HCT116 (cell line): Measurements from ENCODE around the gene AFDN. TPM values are rescaled to one million over a fixed set of nuclear protein-coding genes. Genes with fewer than 3 reads are reported as not detected.

Source experiments
- ATAC-seq: fragments of 200-7000 bp; cut with Tn5 transposase; 2 replicates; pipeline ENCODE4 v1.9.1; 2020; ENCODE audit warnings: mild to moderate bottlenecking, moderate library complexity
- BruUV-seq: library from RNA; stranded (reverse); fragments of 400-500 nt; replicated peaks from 2 replicates; lab custom pipeline; 2021; lab: Mats Ljungman, UMichigan
- CTCF ChIA-PET: fragments of 300-600 bp; sonication (Branson Sonifier 250); formaldehyde crosslinking; loops from one replicate; lab custom pipeline; 2021; ENCODE audit warnings: antibody characterized with exemption; lab: Charles Lee
- POLR2A ChIA-PET: fragments of 300-600, 350-600 bp; sonication (Branson Sonifier 250); formaldehyde crosslinking; loops from one replicate; lab custom pipeline; 2021; ENCODE audit warnings: antibody characterized with exemption; lab: Charles Lee
- RAD21 ChIA-PET, 2 experiments: fragments of 300-600 bp; sonication (Branson Sonifier 250); formaldehyde crosslinking; loops; one replicate each; lab custom pipeline; 2023; ENCODE audit warnings: low total read pairs in 2 of 2; ENCODE audit not compliant: uncharacterized antibody in 2 of 2, unreplicated experiment in 2 of 2, low non-redundant PET in 1 of 2; lab: Charles Lee
- DNase-seq: peaks from one replicate; pipeline ENCODE4 v3.0.0-alpha.2; 2010; ENCODE audit warnings: low read depth, low spot score
- H2AFZ ChIP-seq: fragments of 200-600 bp; shearing (Covaris generic), sonication (generic); 2 replicates; pipeline ENCODE4 v1.6.1; 2017; ENCODE audit warnings: low read depth, mixed run types, mixed read lengths, antibody characterized with exemption, low read length; ENCODE audit not compliant: poor library complexity, severe bottlenecking
- H3K27ac ChIP-seq: 2 replicates; pipeline ENCODE4 v1.5.1; 2012; ENCODE audit warnings: low read depth, low read length
- H3K27me3 ChIP-seq: fragments of 200-600 bp; sonication (generic); 2 replicates; pipeline ENCODE4 v1.6.1; 2016; ENCODE audit warnings: mixed run types, low read length, mixed read lengths; ENCODE audit not compliant: insufficient read depth
- H3K36me3 ChIP-seq, 2 experiments: fragments of 200-500 bp in 1 of 2; fragments of 200-600 bp in 1 of 2; sonication (Bioruptor generic) in 1 of 2; sonication (generic) in 1 of 2; 2 replicates each; pipeline versions ENCODE4 v1.5.1 to v1.6.1; 2014 to 2016; ENCODE audit warnings: low read length in 2 of 2, inconsistent platforms in 1 of 2, mixed read lengths in 1 of 2, mixed run types in 1 of 2; ENCODE audit not compliant: insufficient read depth in 2 of 2, control insufficient read depth in 1 of 2
- H3K4me1 ChIP-seq, 2 experiments: fragments of 200-600 bp in 1 of 2; sonication (generic) in 1 of 2; 2 replicates each; pipeline versions ENCODE4 v1.5.1 to v1.6.1; 2012 to 2017; ENCODE audit warnings: low read length in 2 of 2, inconsistent platforms in 1 of 2, mild to moderate bottlenecking in 1 of 2, mixed read lengths in 1 of 2, mixed run types in 1 of 2, moderate library complexity in 1 of 2; ENCODE audit not compliant: insufficient read depth in 2 of 2, control insufficient read depth in 1 of 2
- H3K4me2 ChIP-seq: fragments of 200-600 bp; sonication (generic); 2 replicates; pipeline ENCODE4 v1.6.1; 2017; ENCODE audit warnings: mixed run types, low read length, mixed read lengths
- H3K4me3 ChIP-seq, 2 experiments: fragments of 200-600 bp in 1 of 2; sonication (generic) in 1 of 2; replicated peaks in 1 of 2; 2 replicates each; pipeline ENCODE4 v1.5.1; 2011 to 2016; ENCODE audit warnings: low read length in 2 of 2, control low read depth in 1 of 2, low read depth in 1 of 2, mild to moderate bottlenecking in 1 of 2, mixed read lengths in 1 of 2, mixed run types in 1 of 2
- H3K79me2 ChIP-seq: fragments of 200-600 bp; sonication (generic); 2 replicates; pipeline ENCODE4 v1.6.1; 2017; ENCODE audit warnings: mild to moderate bottlenecking, mixed run types, low read length, moderate library complexity, mixed read lengths; ENCODE audit not compliant: insufficient read depth
- H3K9ac ChIP-seq: fragments of 200-600 bp; sonication (generic); 2 replicates; pipeline ENCODE4 v1.6.1; 2016; ENCODE audit warnings: low read length, mixed read lengths
- H3K9me2 ChIP-seq: fragments of 200-600 bp; sonication (generic), shearing (Covaris generic); 2 replicates; pipeline ENCODE4 v1.6.1; 2017; ENCODE audit warnings: mixed run types, mild to moderate bottlenecking, moderate library complexity; ENCODE audit not compliant: insufficient read depth
- H3K9me3 ChIP-seq, 2 experiments: fragments of 200-500 bp in 1 of 2; fragments of 200-600 bp in 1 of 2; sonication (Bioruptor generic) in 1 of 2; sonication (generic) in 1 of 2; 2 replicates each; pipeline ENCODE4 v1.6.1; 2014 to 2017; ENCODE audit warnings: low read length in 2 of 2, mixed read lengths in 2 of 2, inconsistent platforms in 1 of 2, low read depth in 1 of 2, mild to moderate bottlenecking in 1 of 2, mixed run types in 1 of 2, moderate library complexity in 1 of 2; ENCODE audit not compliant: control insufficient read depth in 1 of 2, insufficient read depth in 1 of 2
- H4K20me1 ChIP-seq: fragments of 200-600 bp; sonication (generic), shearing (Covaris generic); 2 replicates; pipeline ENCODE4 v1.6.1; 2017; ENCODE audit warnings: mixed run types, mild to moderate bottlenecking, moderate library complexity; ENCODE audit not compliant: insufficient read depth
- CBX3 ChIP-seq: IDR thresholded peaks from 2 replicates; pipeline ENCODE4 v1.6.1; 2012; ENCODE audit warnings: low read depth
- ELF1 ChIP-seq: IDR thresholded peaks from 2 replicates; pipeline ENCODE4 v1.6.1; 2012; ENCODE audit warnings: low read depth, borderline replicate concordance
- EZH2phosphoT487 ChIP-seq: fragments of 200-600 bp; IDR thresholded peaks from 2 replicates; pipeline ENCODE4 v1.6.1; 2018; ENCODE audit warnings: antibody characterized with exemption, borderline replicate concordance
- FOSL1 ChIP-seq: IDR thresholded peaks from 2 replicates; pipeline ENCODE4 v1.6.1; 2012; ENCODE audit warnings: low read depth
- MAX ChIP-seq: IDR thresholded peaks from 2 replicates; pipeline ENCODE4 v1.6.1; 2012
- SRF ChIP-seq: IDR thresholded peaks from 2 replicates; pipeline ENCODE4 v1.6.1; 2012; ENCODE audit warnings: low read depth
- TCF7L2 ChIP-seq: IDR thresholded peaks from 2 replicates; pipeline ENCODE4 v1.7.0; 2011; ENCODE audit warnings: borderline replicate concordance, inconsistent platforms; ENCODE audit not compliant: insufficient read depth, insufficient read length; ENCODE audit errors: extremely low read depth
- YY1 ChIP-seq: IDR thresholded peaks from 2 replicates; pipeline ENCODE4 v1.6.1; 2011; ENCODE audit warnings: low read length, low read depth, moderate library complexity, mild to moderate bottlenecking; ENCODE audit not compliant: insufficient replicate concordance; ENCODE audit errors: extremely low read depth
- ZBTB33 ChIP-seq: IDR thresholded peaks from 2 replicates; pipeline ENCODE4 v1.6.1; 2011; ENCODE audit warnings: mild to moderate bottlenecking, low read length, moderate library complexity; ENCODE audit not compliant: insufficient replicate concordance; ENCODE audit errors: extremely low read depth
- ZNF274 ChIP-seq: fragments of 200-500 bp; sonication (Bioruptor generic); IDR thresholded peaks from 2 replicates; pipeline ENCODE4 v1.6.1; 2014; ENCODE audit warnings: mild to moderate bottlenecking, low read depth, low read length, inconsistent platforms
- intact Hi-C: fragments of 100-400 bp; cut with micrococcal nuclease; formaldehyde crosslinking; loops from 2 replicates; pipeline ENCODE4 v1.10.0; 2022
- total RNA-seq: library from RNA; stranded (reverse); gene quantifications from one replicate; pipeline ENCODE4 v1.2.1, GENCODE V29; 2021; ENCODE audit not compliant: unreplicated experiment

The AFDN gene
- total RNA-seq, 1 experiment from 2014 or later = 59.4 TPM

- TF ChIP-seq ZBTB33 (no peak), YY1 (no peak)
- POLR2A ChIA-PET = no interaction called here
- BruUV-seq = no TSS peak
- CTCF ChIA-PET = no interaction called here
- H3K9me2 ChIP-seq = no peaks in the 10 kb centered on the region
- H4K20me1 ChIP-seq = peaks cover 4% of the 10 kb centered on the region; the same call in 1 of the 2 replicates
- H2AFZ ChIP-seq = no peak overlapping the region
- no peak overlapping the region for H3K4me3 ChIP-seq
- peaks cover 2 to 4% of the 10 kb centered on the region in 2 experiments; a peak in 3 of 4 replicates for H3K36me3 ChIP-seq
- RAD21 ChIA-PET = no interaction called here
- DNase-seq = no peak
- H3K9ac ChIP-seq = no peak overlapping the region
- H3K27me3 ChIP-seq = no peaks in the 10 kb centered on the region
- H3K9me3 ChIP-seq = no peaks in the 10 kb centered on the region
- no peaks in the 10 kb centered on the region for H3K79me2 ChIP-seq
- no peaks in the 10 kb centered on the region for H3K4me1 ChIP-seq
- no peak overlapping the region for H3K4me2 ChIP-seq
- ATAC-seq = no peak
- H3K27ac ChIP-seq = no peak overlapping the region
- intact Hi-C loops = no loop called here
Observed at GRCh38 chr6:167881327-167881726, 54.6 kb downstream of the AFDN start.

GRCh38 chr6:167882244-167882643 is 55.5 kb downstream of the AFDN start:
- no peaks in the 10 kb centered on the region for H3K9me2 ChIP-seq
- POLR2A ChIA-PET = no interaction called here
- RAD21 ChIA-PET = no interaction called here
- H3K79me2 ChIP-seq = no peaks in the 10 kb centered on the region
- H3K27me3 ChIP-seq = no peaks in the 10 kb centered on the region
- no peaks in the 10 kb centered on the region for H3K4me1 ChIP-seq
- no peak overlapping the region for H3K27ac ChIP-seq
- H3K4me2 ChIP-seq = no peak overlapping the region
- peaks cover 4% of the 10 kb centered on the region; the same call in 1 of the 2 replicates for H4K20me1 ChIP-seq
- DNase-seq = no peak
- peaks cover 2 to 4% of the 10 kb centered on the region in 2 experiments; a peak in 3 of 4 replicates for H3K36me3 ChIP-seq
- H3K4me3 ChIP-seq = no peak overlapping the region
- TF ChIP-seq SRF (no peak), MAX (no peak), CBX3 (no peak), EZH2phosphoT487 (no peak), FOSL1 (no peak), ELF1 (no peak), ZNF274 (no peak), TCF7L2 (no peak)
- ATAC-seq = no peak
- no peak overlapping the region for H2AFZ ChIP-seq
- no peak overlapping the region for H3K9ac ChIP-seq
- intact Hi-C loops = no loop called here
- BruUV-seq = no TSS peak
- CTCF ChIA-PET = interaction anchor here (0.6 kb wide), 1 partner anchor 15 kb away, joined by 3 read pairs; no protein-coding TSS in a partner anchor
- H3K9me3 ChIP-seq = no peaks in the 10 kb centered on the region
